Peyer's patch (tissue), 4 donors: ENCODE results near the gene GOLGA6L9. TPM values are rescaled to one million over a fixed set of nuclear protein-coding genes. Genes with fewer than 3 reads are reported as not detected.
"Not testable (repeated sequence)": the region's sequence is repeated elsewhere in the genome, so short reads cannot be mapped to it uniquely, and the experiment has no call there.

Experiments
- DNase-seq, 3 donors: peaks; one replicate each; pipeline ENCODE4 v3.0.0-alpha.2; 2017 to 2019
- H3K27ac ChIP-seq, 4 donors: fragments of 200-600 bp; sonication (generic); one replicate each; pipeline ENCODE4 v1.5.1; 2016 to 2019
- H3K27me3 ChIP-seq, 2 donors: fragments of 200-600 bp; sonication (generic); one replicate each; pipeline ENCODE4 v1.5.1; 2019
- H3K36me3 ChIP-seq, 3 donors: fragments of 200-600 bp; sonication (generic); one replicate each; pipeline ENCODE4 v1.5.1; 2016 to 2019
- H3K4me1 ChIP-seq, 4 donors: fragments of 200-600 bp; sonication (generic); one replicate each; pipeline ENCODE4 v1.5.1; 2016 to 2019
- H3K4me3 ChIP-seq, 4 donors: fragments of 200-600 bp; sonication (generic); 1 replicate in 3 of 4; 2 replicates in 1 of 4; pipeline ENCODE4 v1.5.1; 2016 to 2019; ENCODE audit warnings: mild to moderate bottlenecking in 1 of 4
- H3K9me3 ChIP-seq, 4 donors: fragments of 200-600 bp; sonication (generic); one replicate each; pipeline ENCODE4 v1.5.1; 2016 to 2019; ENCODE audit warnings: mild to moderate bottlenecking in 1 of 4
- CTCF ChIP-seq, 6 experiments: fragments of 450-650 bp in 4 of 6; fragments of 200-600 bp in 2 of 6; sonication (generic) in 1 of 6; IDR thresholded peaks; one replicate each; pipeline ENCODE4 v1.5.1; 2017 to 2019; ENCODE audit warnings: antibody characterized with exemption in 6 of 6, mild to moderate bottlenecking in 3 of 6, moderate library complexity in 1 of 6
- total RNA-seq, 4 donors: library from RNA; depleted of rRNA; stranded (reverse); fragments of >200 nt; gene quantifications; one replicate each; pipeline ENCODE4 v1.1.0, GENCODE V29; 2016

The GOLGA6L9 gene
- total RNA-seq, 4 donors from 2014 or later: 3.0 to 13.2 (median 6.4) TPM

DNA sequence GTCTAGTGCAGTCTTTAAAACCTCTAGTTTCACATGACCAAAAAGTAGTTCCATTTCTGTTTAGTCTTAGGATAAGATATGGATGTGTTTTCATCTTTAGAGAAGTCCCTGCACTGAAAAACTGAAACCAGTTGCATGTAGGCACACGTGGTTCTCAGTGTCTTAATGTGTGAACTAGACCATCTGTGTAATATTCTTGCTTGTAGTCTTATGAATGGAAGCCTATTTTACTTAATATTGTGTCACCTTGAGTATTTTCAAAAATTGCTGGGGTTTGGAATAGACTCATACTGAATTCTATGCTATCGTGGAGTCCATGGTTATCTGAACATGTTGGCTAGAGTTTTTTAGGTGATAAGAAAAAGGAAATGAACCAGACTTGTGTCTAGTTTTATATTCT lies 23.4 kb upstream of the GOLGA6L9 start:
- not testable (repeated sequence) for H3K27me3 ChIP-seq, DNase-seq, H3K4me3 ChIP-seq, H3K27ac ChIP-seq, H3K9me3 ChIP-seq, H3K36me3 ChIP-seq, H3K4me1 ChIP-seq

GRCh38 chr15:82410306-82410705 lies 19.3 kb upstream of the GOLGA6L9 start:
- not testable (repeated sequence) for DNase-seq, H3K27me3 ChIP-seq

GRCh38 chr15:82411595-82411994 lies 18.0 kb upstream of the GOLGA6L9 start:
- not testable (repeated sequence) for H3K4me3 ChIP-seq, H3K27me3 ChIP-seq, H3K27ac ChIP-seq, H3K4me1 ChIP-seq, DNase-seq, H3K9me3 ChIP-seq, H3K36me3 ChIP-seq

More at GRCh38 chr15:82410306-82410705, 19.3 kb upstream of the GOLGA6L9 start:
- H3K36me3 ChIP-seq, H3K9me3 ChIP-seq, H3K4me3 ChIP-seq, H3K27ac ChIP-seq, H3K4me1 ChIP-seq: not testable (repeated sequence)

DNA sequence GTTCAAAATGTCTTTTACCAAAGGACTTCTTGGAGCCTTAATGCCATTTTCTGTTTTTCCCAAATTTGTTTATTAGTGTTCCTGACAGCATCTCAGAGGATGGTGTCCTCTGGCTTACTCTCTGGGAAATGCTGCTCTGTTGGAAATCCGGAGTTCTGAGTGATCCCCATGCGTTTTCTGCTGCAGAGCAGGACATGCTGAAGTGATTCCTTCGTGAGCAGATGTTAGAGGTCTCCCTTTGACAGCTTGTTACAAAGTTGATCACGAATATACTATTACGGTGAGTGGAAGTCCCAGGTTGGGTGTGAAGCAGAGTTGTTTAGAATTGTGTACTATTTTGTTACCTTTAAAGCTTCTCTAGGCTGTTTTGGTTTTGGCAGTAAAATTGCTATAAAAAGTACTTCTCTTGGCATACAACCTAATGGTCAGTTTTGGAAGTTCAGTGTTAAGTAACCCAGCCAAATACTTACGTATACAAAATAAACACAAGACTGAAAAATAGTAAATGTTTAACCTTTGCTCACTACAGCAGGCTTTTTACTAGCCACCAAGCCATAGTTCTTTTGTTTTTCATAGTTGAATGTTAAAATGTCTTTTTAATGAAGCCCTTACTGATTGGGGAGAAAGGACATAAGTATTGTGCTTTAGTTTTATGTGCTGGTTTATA lies 15.0 kb upstream of the GOLGA6L9 start:
- not testable (repeated sequence) for H3K27me3 ChIP-seq, H3K4me3 ChIP-seq, H3K4me1 ChIP-seq, DNase-seq, H3K36me3 ChIP-seq, H3K9me3 ChIP-seq, H3K27ac ChIP-seq

DNA sequence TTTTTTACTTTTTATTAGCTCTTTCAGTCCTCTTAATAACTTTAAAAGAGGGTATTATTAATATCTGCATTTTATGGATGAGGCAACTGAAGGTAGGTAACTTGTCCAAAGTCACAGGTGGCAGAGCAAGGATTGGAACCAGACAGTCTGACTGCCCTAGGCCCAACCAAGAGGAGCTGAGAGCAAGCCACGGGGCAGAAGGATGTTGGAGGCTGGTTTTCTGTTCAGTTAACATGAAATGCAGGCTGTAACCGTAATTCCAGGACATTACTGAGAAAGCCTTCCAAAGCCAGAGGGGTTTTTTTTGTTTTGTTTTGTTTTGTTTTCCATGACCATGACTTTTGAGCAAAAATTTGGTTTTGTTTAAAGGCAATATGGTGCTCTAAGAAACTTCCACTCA lies 9.1 kb upstream of the GOLGA6L9 start:
- not testable (repeated sequence) for DNase-seq, H3K27ac ChIP-seq, H3K4me3 ChIP-seq, H3K36me3 ChIP-seq, H3K9me3 ChIP-seq, H3K4me1 ChIP-seq, H3K27me3 ChIP-seq

DNA sequence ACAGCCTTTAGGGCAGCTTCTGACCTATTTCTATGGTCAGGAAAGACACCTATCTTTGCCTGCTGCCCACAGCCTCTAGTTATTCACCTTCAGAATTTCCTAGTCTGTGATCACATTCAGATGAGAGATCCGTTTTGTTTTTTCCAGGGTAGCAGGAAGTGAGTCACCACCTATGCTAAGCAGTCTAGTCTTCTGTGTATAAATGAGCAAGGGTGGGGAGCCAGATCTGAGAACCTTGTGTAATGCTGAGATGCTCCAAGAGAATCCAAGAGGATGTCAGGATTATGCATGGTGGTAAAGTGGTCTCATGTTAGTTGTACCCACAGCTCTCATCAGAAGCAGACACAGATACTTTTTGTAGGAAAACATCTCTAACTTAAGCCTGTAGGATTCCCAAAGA lies 8.7 kb upstream of the GOLGA6L9 start:
- H3K9me3 ChIP-seq, DNase-seq, H3K4me3 ChIP-seq, H3K4me1 ChIP-seq, H3K27me3 ChIP-seq, H3K27ac ChIP-seq, H3K36me3 ChIP-seq: not testable (repeated sequence)

DNA sequence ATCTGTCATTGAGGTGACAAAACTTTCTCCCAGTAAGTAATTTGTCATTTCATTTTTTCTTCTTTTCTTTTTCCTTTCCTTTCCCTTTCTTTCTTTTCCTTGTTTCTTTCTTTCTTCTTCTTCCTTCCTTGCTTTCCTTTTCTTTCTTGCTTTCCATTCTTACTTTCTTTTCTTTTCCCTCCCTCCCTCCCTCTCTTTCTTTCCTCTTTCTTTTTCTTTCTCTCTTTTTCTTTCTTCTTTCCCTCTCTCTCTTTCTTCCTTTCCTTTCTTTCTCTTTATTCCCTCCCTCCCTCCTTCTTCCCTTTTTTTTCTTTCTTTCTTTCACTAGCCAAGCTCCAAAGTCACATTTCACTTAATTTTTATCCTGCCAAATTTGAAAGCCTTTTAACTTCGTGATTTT lies 2.5 kb upstream of the GOLGA6L9 start:
- not testable (repeated sequence) for H3K36me3 ChIP-seq, H3K4me1 ChIP-seq, DNase-seq, H3K27ac ChIP-seq, H3K4me3 ChIP-seq, H3K9me3 ChIP-seq, H3K27me3 ChIP-seq

- TF ChIP-seq CTCF (IDR thresholded peaks at IDR 0.05): peak in 2 of 6 experiments; percentile 12 to 19
- H3K36me3 ChIP-seq, H3K27me3 ChIP-seq, H3K9me3 ChIP-seq, H3K4me1 ChIP-seq: not testable (repeated sequence)
- peak overlapping the region in 3 of 4 donors; percentile 25 to 66 (median 46) for H3K27ac ChIP-seq
- peak overlapping the region; percentile 31 to 41 (median 34) for H3K4me3 ChIP-seq
- peak in 2 of 3 donors; percentile 16 to 43 for DNase-seq
These were observed 15.8 kb downstream of the GOLGA6L9 start for GRCh38 chr15:82445420-82445819.

DNA sequence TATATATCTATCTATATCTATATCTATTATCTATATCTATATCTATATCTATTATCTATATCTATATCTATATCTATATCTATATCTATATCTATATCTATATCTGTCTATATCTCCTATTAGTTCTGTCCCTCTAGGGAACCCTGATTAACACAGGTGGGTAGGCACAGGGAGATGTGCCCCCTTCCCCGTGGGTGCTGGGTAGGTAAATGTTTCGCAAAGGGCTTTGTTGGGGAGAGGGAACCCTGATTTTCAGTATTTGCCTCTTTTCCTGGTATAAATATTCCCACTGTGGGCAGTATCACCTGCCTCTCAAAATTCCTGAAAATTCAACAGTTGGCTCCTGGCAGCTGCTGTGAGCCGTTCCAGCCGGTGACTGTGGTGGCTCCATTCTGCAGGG lies 27.7 kb downstream of the GOLGA6L9 start:
- not testable (repeated sequence) for H3K9me3 ChIP-seq

DNA sequence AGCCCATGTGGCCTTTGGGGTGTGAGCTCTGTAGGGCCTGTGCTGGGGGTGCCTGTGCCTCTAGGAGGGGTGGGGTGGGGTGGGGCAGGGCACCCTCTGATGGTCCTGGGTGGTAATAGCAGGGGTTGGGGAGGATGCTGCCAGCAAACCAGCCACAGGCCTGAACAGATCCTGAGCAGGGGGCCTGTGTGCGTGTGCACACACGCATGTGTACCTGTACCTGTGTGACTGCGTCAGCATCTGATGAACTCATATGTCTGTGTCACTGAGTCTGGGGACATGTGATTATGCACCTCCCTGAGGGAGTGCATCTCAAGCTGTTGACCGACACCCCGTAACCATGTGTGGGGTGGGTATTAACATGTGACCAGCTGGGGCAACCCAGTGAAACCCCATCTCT lies 36.0 kb downstream of the GOLGA6L9 start:
- not testable (repeated sequence) for DNase-seq, H3K27ac ChIP-seq, H3K4me3 ChIP-seq, H3K27me3 ChIP-seq, H3K9me3 ChIP-seq, H3K36me3 ChIP-seq, H3K4me1 ChIP-seq

More for the DNA sequence above, 27.7 kb downstream of the GOLGA6L9 start:
- H3K4me3 ChIP-seq, DNase-seq, H3K27ac ChIP-seq, H3K27me3 ChIP-seq, H3K4me1 ChIP-seq, H3K36me3 ChIP-seq: not testable (repeated sequence)

DNA sequence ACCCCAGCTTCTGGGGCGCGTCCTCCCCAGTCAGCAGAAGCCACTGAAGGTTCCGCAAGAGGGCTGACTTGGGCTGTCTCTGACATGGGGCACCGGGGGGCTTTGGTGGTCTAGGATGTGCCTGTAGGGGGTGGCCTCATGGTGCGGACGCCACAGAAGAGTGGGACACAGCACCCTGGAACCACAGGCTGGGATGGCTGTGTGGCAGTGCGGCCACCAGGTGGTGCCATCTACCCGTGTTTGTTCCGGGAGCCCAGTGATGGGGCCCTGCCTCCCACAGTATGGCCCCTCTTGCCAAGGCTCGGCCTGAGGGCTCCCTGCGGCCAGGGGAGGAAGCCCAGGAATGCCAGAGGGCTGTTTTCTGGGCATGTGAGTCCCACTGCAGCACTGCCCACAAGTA lies 38.6 kb downstream of the GOLGA6L9 start:
- DNase-seq: not testable (repeated sequence)

GRCh38 chr15:82469381-82469780 lies 39.8 kb downstream of the GOLGA6L9 start:
- not testable (repeated sequence) for H3K27me3 ChIP-seq, H3K4me3 ChIP-seq, DNase-seq, H3K4me1 ChIP-seq, H3K27ac ChIP-seq, H3K9me3 ChIP-seq, H3K36me3 ChIP-seq

More for the DNA sequence above, 38.6 kb downstream of the GOLGA6L9 start:
- H3K36me3 ChIP-seq, H3K4me1 ChIP-seq, H3K4me3 ChIP-seq, H3K27ac ChIP-seq, H3K27me3 ChIP-seq, H3K9me3 ChIP-seq: not testable (repeated sequence)
- peak in 1 of 6 experiments; percentile 16 for TF ChIP-seq CTCF (IDR thresholded peaks at IDR 0.05)

DNA sequence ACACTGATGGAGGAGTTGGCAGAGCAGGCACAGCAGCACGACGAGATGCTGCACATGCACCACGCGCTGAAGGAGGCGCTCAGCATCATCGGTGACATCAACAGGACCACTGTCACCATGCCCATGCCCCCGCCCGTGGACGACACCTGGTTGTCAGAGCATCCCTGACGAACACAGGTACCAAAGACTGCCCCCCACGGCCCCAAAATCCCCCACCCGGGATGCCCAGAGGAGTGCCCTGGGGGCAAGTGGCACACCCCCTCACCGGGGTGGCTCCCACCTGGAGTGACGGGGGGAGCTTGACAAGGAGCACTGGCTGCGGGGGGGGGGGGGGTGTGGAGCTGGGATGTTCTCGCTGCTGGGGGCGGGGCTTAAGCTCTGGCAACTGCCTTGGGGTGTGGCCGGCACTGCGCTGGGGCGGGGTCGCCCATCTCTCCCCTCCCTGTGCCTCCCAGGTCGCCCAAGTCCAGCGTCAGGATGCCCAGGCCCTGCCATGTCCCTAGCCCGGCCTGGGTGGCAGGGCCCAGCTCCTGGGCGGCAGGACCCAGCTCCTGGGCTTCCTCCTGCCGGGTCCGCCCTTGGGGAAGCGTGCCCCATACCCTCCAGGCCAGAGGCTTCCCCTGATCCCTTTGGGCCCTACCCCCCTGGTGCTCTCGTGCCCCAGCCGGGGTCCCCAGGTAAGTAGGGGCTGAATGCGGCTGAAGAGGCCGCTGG lies 42.8 kb downstream of the GOLGA6L9 start:
- DNase-seq: peak in 1 of 3 donors; percentile 50
- H3K9me3 ChIP-seq, H3K27me3 ChIP-seq, H3K27ac ChIP-seq, H3K36me3 ChIP-seq, H3K4me1 ChIP-seq, H3K4me3 ChIP-seq: not testable (repeated sequence)
